Nephron progenitor cell (in vitro differentiated cells): Measurements from ENCODE around the gene TMEM179.

Experiments used
- DNase-seq: peaks from one replicate; pipeline ENCODE4 v3.0.0; 2021
- H3K27ac Mint-ChIP-seq: 2 replicates; pipeline ENCODE4 v1.8.0; 2021; ENCODE audit warnings: mild to moderate bottlenecking, moderate library complexity, mixed read lengths
- H3K27me3 Mint-ChIP-seq: 2 replicates; pipeline ENCODE4 v1.8.0; 2021; ENCODE audit warnings: mild to moderate bottlenecking, low read depth, mixed read lengths; ENCODE audit not compliant: poor library complexity
- H3K36me3 Mint-ChIP-seq: 2 replicates; pipeline ENCODE4 v1.8.0; 2021; ENCODE audit warnings: low read depth, mixed read lengths
- H3K4me1 Mint-ChIP-seq: 2 replicates; pipeline ENCODE4 v1.8.0; 2021; ENCODE audit warnings: mixed read lengths
- H3K4me3 Mint-ChIP-seq: 2 replicates; pipeline ENCODE4 v1.8.0; 2021; ENCODE audit warnings: mild to moderate bottlenecking, moderate library complexity, mixed read lengths
- H3K9me3 Mint-ChIP-seq: 2 replicates; pipeline ENCODE4 v1.8.0; 2021; ENCODE audit warnings: mild to moderate bottlenecking, moderate library complexity, mixed read lengths
- TF ChIP-seq, protein P1 (sequence below): fragments of 200-600 bp; sonication (generic); IDR thresholded peaks from 2 replicates; pipeline ENCODE4 v1.5.0; 2021; ENCODE audit warnings: antibody characterized with exemption

TMEM179 gene

DNA sequence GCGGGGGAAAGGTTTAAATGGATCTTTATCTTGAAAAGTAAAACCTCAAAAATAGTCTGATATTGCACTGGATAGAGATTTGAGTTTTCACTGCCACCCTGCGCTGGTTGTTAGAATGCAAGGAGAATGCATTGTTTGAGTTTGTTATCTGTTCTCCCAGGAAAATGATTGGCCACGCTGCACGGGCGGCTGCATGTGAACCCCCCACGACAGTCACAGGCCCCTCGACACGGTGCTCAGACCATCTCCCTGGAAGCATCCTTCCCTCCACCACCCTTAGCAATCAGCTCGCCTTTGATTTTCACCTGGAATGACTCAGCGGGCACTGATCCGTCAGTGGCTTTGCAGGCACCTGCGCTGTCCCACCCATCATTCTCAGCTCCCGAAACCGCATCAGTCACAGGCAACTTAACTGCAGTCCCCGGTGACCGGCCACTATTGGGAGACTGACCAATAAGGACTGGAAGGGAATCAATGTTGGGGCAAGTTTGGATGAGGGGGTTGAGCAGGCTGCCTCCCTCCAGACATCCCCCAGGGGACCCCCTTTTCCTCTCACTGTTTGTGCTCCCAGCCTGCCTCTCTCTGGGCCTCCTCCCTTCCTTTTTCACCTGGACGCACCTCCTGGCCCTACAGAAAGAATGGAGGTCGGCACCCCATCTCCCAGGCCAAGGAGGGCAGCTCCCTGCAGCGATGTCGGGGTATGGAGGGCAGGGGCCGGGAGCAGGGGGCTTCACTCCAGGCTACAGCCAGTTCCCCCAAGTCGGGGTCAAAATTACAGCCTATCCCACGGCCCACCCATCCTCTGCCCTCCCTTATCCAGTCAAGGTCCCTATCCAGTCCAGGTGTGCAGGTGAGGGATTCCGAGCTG lies 53.5 kb downstream of the TMEM179 start:
- Mint-ChIP-seq H3K4me3 (no peak overlapping the region), H3K27ac (no peak overlapping the region), H3K9me3 (no peaks in the 10 kb centered on the region), H3K36me3 (no peaks in the 10 kb centered on the region), H3K4me1 (no peaks in the 10 kb centered on the region), H3K27me3 (peaks cover 57% of the 10 kb centered on the region)
- TF ChIP-seq, protein P1, sequence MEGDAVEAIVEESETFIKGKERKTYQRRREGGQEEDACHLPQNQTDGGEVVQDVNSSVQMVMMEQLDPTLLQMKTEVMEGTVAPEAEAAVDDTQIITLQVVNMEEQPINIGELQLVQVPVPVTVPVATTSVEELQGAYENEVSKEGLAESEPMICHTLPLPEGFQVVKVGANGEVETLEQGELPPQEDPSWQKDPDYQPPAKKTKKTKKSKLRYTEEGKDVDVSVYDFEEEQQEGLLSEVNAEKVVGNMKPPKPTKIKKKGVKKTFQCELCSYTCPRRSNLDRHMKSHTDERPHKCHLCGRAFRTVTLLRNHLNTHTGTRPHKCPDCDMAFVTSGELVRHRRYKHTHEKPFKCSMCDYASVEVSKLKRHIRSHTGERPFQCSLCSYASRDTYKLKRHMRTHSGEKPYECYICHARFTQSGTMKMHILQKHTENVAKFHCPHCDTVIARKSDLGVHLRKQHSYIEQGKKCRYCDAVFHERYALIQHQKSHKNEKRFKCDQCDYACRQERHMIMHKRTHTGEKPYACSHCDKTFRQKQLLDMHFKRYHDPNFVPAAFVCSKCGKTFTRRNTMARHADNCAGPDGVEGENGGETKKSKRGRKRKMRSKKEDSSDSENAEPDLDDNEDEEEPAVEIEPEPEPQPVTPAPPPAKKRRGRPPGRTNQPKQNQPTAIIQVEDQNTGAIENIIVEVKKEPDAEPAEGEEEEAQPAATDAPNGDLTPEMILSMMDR = no peak
- no peak for DNase-seq

DNA sequence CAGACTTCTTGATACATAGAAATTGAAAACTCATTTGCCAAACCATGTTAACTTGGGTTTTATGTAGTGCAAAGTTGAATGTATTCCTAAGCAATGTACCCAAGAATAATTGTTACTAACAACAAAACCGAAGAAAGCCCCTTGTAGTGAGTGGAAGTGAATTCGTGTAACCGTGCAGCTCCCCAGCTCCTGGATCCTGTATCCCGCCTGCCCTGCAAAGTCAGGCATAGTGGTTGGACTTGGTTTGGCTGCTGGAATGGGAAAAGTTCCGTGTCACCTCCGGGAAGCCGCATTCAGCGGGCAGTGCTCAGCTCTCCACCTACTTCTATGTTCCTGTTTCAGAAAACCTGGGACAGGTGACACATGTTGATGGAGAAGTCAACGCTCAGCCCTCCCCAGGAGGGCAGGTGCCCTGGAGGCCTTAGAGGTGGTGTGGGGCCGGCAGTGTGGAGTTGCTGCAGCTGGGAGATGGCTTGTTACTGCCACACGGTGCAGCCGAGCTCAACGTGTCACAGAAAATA lies 54.2 kb downstream of the TMEM179 start:
- Mint-ChIP-seq H3K27me3 (peaks cover 63% of the 10 kb centered on the region), H3K9me3 (no peaks in the 10 kb centered on the region), H3K27ac (no peak overlapping the region), H3K36me3 (no peaks in the 10 kb centered on the region), H3K4me3 (no peak overlapping the region), H3K4me1 (no peaks in the 10 kb centered on the region)
- DNase-seq = no peak
- TF ChIP-seq, protein P1 = no peak

DNA sequence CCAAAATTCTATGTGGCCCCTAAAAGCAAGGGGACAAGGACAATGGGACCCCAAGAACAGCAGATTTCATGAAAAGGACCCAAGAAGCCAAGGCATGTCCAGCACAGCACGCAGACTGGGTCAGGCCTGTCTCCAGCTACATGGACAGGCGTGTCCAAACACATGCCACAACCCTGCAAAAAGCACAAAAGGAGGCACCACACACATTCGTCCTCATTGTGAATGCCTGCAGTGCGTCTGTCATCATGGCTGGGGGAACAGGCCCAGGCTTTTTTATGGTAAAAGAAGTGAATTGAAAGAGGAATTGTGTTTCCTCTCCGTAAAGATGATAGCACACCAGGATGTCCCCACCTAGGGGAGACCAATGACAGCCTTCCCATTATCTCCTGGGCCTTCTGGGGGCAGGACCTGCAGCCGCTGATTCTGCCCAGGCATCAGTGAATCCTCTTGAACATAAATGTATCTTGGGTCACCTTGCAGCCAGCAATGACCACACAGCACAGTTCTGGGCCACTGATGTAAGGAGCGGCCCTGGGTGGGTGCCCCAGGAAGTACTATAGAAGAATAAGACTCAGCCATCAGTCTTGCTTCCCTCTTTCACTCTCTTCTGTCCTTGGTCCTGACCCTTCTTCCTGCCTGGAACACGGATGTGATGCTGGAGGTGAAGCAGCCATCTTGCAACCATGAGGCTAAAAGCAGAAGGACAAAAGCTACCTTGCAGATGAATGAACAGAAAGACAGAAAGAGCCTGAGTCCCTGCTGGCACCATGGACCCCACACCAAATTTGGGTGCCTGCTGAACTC lies 54.8 kb downstream of the TMEM179 start:
- no peaks in the 10 kb centered on the region for H3K9me3 Mint-ChIP-seq
- no peak for DNase-seq
- TF ChIP-seq, protein P1 = no peak
- H3K4me1 Mint-ChIP-seq = no peaks in the 10 kb centered on the region
- peaks cover 67% of the 10 kb centered on the region for H3K27me3 Mint-ChIP-seq
- no peaks in the 10 kb centered on the region for H3K36me3 Mint-ChIP-seq
- no peak overlapping the region for H3K27ac Mint-ChIP-seq
- no peak overlapping the region for H3K4me3 Mint-ChIP-seq

DNA sequence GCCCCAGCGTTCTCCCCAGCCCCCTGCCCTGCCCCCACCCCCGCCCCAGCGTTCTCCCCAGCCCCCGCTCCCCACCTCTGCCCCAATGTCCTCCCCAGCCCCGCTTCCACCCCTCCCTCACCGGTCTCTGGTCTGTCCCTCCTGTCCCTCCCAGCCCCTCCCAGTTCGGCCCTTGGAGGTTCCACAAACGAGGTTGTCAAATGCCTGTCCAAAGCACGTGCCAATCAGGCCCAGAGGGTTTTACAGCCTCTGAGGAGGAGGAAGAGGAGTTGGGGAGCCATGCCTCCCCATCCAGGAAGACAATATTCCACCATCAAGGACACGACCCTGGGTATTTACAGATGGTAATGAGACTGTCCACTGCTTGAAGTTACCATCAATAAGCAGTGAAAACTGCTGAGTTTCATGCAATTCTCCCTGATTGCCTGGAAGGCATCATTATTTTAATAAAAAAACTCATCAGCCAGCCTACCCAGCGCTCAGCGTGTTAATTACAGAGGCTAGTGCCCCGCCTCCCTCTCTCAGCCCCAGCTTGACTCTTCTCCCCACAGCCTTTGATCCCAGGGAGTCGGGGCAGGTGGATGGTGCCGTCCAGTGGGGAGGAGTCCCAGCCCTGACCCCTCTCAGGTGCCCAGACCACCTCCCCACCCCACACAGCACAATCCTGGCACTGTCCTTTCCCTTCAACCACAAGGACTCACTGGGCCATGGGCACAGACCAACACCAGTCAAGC lies 55.6 kb downstream of the TMEM179 start:
- Mint-ChIP-seq H3K27ac (no peak overlapping the region), H3K4me3 (no peak overlapping the region), H3K9me3 (no peaks in the 10 kb centered on the region), H3K27me3 (peaks cover 70% of the 10 kb centered on the region), H3K4me1 (no peaks in the 10 kb centered on the region), H3K36me3 (no peaks in the 10 kb centered on the region)
- TF ChIP-seq, protein P1 = no peak
- DNase-seq = no peak

DNA sequence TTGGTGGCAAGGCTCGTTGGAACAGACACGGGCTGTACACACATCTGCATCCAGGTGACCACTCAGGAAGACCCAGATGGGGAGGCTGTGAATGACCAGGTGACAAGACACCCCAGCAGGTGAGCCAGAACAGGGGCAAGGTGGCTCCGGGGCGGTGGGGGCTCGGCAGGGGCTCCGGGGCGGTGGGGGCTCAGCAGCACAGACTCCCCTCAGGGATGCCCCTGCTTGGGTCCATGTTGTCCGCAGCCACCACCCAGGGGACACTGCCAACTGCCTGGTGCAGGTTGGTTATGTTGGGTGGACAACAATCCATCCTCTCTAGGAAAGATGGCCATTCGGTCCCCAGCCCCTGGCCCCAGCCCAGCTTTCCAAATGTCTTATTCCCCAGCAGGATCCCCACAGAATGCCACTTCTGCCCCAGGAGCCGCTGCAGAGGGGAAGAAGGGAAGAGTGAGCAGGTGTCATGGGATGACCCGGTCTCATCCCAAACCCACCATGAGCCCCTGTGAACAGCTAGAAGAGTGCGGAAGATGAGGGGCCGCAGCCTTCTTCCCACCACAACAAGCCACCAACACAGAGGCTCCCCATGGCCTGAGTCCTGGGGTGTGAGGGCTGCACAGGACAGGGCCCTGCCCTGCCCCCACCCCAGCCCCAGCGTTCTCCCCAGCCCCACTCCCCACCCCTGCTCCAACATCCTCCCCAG lies 56.4 kb downstream of the TMEM179 start:
- H3K4me3 Mint-ChIP-seq = no peak overlapping the region
- H3K9me3 Mint-ChIP-seq = no peaks in the 10 kb centered on the region
- no peak for DNase-seq
- TF ChIP-seq, protein P1 = no peak
- H3K36me3 Mint-ChIP-seq = no peaks in the 10 kb centered on the region
- H3K4me1 Mint-ChIP-seq = no peaks in the 10 kb centered on the region
- peaks cover 77% of the 10 kb centered on the region for H3K27me3 Mint-ChIP-seq
- H3K27ac Mint-ChIP-seq = no peak overlapping the region
